ENCODE results near the gene SNAI1. TPM values are rescaled to one million over a fixed set of nuclear protein-coding genes. Genes with fewer than 3 reads are reported as not detected.

SNAI1 gene
- total RNA-seq, 4 donors from 2014 or later: 0.83 to 5.3 (median 3.0) TPM

DNA sequence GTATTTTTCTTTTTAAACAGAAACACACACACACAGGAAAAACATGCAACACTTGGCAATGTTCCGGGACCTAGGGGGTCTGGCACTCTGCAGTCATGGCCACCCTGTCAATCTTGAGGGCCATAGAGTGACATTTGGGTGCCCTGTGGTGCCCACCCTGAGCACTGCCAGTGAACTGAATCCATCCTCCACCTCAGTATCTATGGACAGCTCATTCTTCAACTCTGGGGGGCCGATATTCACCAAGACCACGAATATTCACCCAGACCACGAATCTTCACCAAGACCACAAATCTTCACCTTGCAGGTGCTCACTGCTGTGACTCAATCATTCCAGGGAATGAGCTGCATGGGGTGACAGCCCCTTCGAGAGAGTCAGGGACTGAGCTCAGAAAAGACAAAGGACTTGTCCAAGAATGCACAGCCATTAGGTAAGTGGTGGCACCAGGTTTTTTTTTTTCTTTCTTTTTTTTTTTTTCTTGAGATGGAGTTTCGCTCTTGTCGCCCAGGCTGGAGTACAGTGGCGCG lies 19.1 kb downstream of the SNAI1 start:
- no peaks in the 10 kb centered on the region for H3K9me3 ChIP-seq
- no peaks in the 10 kb centered on the region for H3K27me3 ChIP-seq
- TF ChIP-seq POLR2A (IDR thresholded peaks at IDR 0.05; ENCODE audit: low read depth) (no peak), POLR2AphosphoS5 (IDR thresholded peaks at IDR 0.05) (no peak), EP300 (IDR thresholded peaks at IDR 0.05) (no peak)
- TF ChIP-seq, protein P1, sequence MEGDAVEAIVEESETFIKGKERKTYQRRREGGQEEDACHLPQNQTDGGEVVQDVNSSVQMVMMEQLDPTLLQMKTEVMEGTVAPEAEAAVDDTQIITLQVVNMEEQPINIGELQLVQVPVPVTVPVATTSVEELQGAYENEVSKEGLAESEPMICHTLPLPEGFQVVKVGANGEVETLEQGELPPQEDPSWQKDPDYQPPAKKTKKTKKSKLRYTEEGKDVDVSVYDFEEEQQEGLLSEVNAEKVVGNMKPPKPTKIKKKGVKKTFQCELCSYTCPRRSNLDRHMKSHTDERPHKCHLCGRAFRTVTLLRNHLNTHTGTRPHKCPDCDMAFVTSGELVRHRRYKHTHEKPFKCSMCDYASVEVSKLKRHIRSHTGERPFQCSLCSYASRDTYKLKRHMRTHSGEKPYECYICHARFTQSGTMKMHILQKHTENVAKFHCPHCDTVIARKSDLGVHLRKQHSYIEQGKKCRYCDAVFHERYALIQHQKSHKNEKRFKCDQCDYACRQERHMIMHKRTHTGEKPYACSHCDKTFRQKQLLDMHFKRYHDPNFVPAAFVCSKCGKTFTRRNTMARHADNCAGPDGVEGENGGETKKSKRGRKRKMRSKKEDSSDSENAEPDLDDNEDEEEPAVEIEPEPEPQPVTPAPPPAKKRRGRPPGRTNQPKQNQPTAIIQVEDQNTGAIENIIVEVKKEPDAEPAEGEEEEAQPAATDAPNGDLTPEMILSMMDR (IDR thresholded peaks at IDR 0.05): no peak
- no peaks in the 10 kb centered on the region for H3K36me3 ChIP-seq
- peaks cover 0 to 5% (median 2%) of the 10 kb centered on the region in 4 donors for H3K4me1 ChIP-seq
- H3K27ac ChIP-seq (replicated peaks in 1 of 4): no peak overlapping the region
- DNase-seq (ENCODE audit: extremely low spot score): no peak
- 92% methylated on average over 9 of the region's 9 CpGs for WGBS
- intact Hi-C loops (cut with DNase I): no loop called here
- H3K4me3 ChIP-seq: no peak overlapping the region

DNA sequence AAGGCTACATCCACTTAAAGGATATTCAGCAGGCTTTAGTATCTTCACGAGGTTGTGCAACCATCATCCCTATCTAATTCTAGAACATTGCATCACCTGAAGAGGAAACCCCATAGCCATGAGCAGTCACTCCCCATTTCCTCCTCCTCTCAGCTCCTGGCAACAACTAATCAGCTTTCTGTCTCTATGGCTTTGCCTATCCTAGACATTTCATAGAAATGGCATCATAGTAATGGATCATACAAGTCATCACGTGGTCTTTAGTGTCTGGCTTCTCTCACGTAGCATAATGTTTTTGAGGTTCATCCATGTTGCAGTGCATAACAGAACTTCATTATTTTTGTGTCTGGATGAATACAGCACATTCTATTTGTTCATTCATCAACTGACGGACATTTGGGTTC lies 20.5 kb downstream of the SNAI1 start:
- 58% methylated on average over 4 of the region's 4 CpGs for WGBS
- no peaks in the 10 kb centered on the region for H3K9me3 ChIP-seq
- peaks cover 0 to 5% (median 2%) of the 10 kb centered on the region in 4 donors for H3K4me1 ChIP-seq
- no peak overlapping the region for H3K27ac ChIP-seq (replicated peaks in 1 of 4)
- no peak overlapping the region for H3K4me3 ChIP-seq
- intact Hi-C loops (cut with DNase I): no loop called here
- no peaks in the 10 kb centered on the region for H3K27me3 ChIP-seq
- H3K36me3 ChIP-seq: no peaks in the 10 kb centered on the region
- no peak for DNase-seq (ENCODE audit: extremely low spot score)
- TF ChIP-seq POLR2AphosphoS5 (IDR thresholded peaks at IDR 0.05): peak in 1 of 2 donors; percentile 24
- TF ChIP-seq EP300 (IDR thresholded peaks at IDR 0.05): no peak

DNA sequence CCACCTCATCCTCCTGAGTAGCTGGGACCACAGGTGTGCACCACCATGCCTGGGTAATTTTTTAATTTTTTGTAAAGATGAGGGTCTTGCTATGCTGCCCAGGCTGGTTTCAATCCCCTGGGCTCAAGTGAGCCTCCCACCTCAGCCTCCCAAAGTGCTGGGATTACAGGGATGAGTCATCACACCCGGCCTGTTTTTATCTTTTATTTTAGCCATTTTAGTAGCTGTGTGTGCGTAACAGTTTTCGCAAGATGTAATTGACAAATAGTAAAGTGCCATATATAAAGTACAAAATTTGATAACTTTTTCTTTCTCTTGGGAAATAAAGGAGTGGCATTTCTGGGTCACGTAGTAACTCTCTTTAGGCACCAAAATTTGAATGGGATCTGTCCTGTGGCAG lies 21.4 kb downstream of the SNAI1 start:
- Histone ChIP-seq H3K4me1 (peaks cover 0 to 5% (median 2%) of the 10 kb centered on the region in 4 donors), H3K36me3 (no peaks in the 10 kb centered on the region), H3K27me3 (no peaks in the 10 kb centered on the region), H3K4me3 (no peak overlapping the region), H3K27ac (replicated peaks in 1 of 4) (no peak overlapping the region), H3K9me3 (no peaks in the 10 kb centered on the region)
- no peak for DNase-seq (ENCODE audit: extremely low spot score)
- intact Hi-C loops (cut with DNase I): no loop called here
- TF ChIP-seq POLR2AphosphoS5 (IDR thresholded peaks at IDR 0.05): no peak
- TF ChIP-seq, protein P1 (IDR thresholded peaks at IDR 0.05): no peak
- no peak for TF ChIP-seq EP300 (IDR thresholded peaks at IDR 0.05)
- TF ChIP-seq POLR2A (IDR thresholded peaks at IDR 0.05; ENCODE audit: low read depth): no peak
- 82% methylated on average over 4 of the region's 4 CpGs for WGBS

DNA sequence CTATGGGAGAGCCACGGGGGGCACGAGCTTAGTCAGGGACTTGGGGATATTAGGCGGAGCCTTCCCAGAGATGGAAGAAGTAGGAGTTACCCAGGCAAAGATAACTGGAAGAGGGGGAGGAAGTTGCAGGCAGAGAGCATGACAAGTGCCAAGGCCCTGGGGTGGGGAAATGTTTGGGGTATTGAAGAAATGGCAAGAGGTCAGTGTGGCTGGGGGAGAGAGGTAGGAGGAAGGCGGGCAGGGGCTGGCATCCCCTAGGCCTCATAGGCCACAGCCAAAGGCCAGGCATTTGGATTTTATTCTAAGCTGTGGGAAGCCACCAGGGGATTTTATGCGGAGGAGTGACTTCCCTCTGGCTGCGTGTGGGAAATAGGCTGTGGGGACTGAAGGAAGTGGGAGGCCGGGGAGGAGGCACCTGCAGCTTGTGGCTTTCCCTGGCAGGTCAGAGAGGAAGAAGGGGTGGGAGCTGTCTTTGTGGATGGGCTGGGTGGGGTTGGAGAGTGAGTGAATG lies 22.7 kb downstream of the SNAI1 start:
- intact Hi-C loops (cut with DNase I): no loop called here
- Histone ChIP-seq H3K4me3 (no peak overlapping the region), H3K4me1 (peaks cover 0 to 12% (median 10%) of the 10 kb centered on the region in 4 donors), H3K9me3 (no peaks in the 10 kb centered on the region), H3K27ac (replicated peaks in 1 of 4) (no peak overlapping the region), H3K36me3 (no peaks in the 10 kb centered on the region), H3K27me3 (peaks cover 0 to 10% (median 0%) of the 10 kb centered on the region in 4 donors)
- WGBS: 63% methylated on average over 7 of the region's 7 CpGs
- TF ChIP-seq POLR2AphosphoS5 (IDR thresholded peaks at IDR 0.05): no peak
- TF ChIP-seq EP300 (IDR thresholded peaks at IDR 0.05): no peak
- TF ChIP-seq POLR2A (IDR thresholded peaks at IDR 0.05; ENCODE audit: low read depth): no peak
- TF ChIP-seq, protein P1 (IDR thresholded peaks at IDR 0.05): no peak
- DNase-seq (ENCODE audit: extremely low spot score): no peak

DNA sequence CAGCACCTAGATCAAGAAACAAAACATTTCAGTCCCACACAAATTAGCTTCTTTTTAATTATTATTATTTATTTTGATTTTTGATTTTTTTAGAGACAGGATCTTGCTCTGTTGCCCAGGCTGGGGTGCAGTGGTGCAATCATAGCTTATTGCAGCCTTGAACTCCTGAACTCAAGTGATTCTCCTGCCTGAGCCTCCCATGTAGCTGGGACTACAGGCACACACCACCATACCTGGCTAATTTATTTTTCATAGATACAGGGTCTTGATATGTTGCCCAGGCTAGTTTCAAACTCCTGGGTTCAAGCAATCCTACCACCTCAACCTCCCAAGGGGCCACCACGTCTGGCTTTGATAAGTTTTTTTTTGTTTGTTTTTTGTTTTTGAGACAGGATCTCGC lies 24.6 kb downstream of the SNAI1 start:
- Histone ChIP-seq H3K27me3 (peaks cover 0 to 13% (median 0%) of the 10 kb centered on the region in 4 donors), H3K27ac (replicated peaks in 1 of 4) (no peak overlapping the region), H3K4me1 (peaks cover 0 to 12% (median 10%) of the 10 kb centered on the region in 4 donors), H3K9me3 (no peaks in the 10 kb centered on the region), H3K36me3 (no peaks in the 10 kb centered on the region), H3K4me3 (no peak overlapping the region)
- intact Hi-C loops (cut with DNase I): no loop called here
- DNase-seq (ENCODE audit: extremely low spot score): no peak
- 94% methylated on average over 2 of the region's 2 CpGs for WGBS
- TF ChIP-seq EP300 (IDR thresholded peaks at IDR 0.05): no peak
- TF ChIP-seq POLR2AphosphoS5 (IDR thresholded peaks at IDR 0.05): no peak
- TF ChIP-seq, protein P1 (IDR thresholded peaks at IDR 0.05): no peak
